Epithelial cell of proximal tubule (primary cell): ENCODE measurements around the gene SOX6. TPM values are rescaled to one million over a fixed set of nuclear protein-coding genes. Genes with fewer than 3 reads are reported as not detected.

Experiments
- DNase-seq: peaks from one replicate; pipeline ENCODE4 v3.0.0-alpha.2; 2011; ENCODE audit warnings: low read depth
- H3K4me3 ChIP-seq: 2 replicates; pipeline ENCODE4 v1.5.1; 2011; ENCODE audit warnings: low read depth, mild to moderate bottlenecking, low read length
- CTCF ChIP-seq: conservative IDR thresholded peaks from 2 replicates; pipeline ENCODE4 v1.5.1; 2012; ENCODE audit warnings: low read depth, mild to moderate bottlenecking, low read length
- total RNA-seq: library from RNA; depleted of rRNA; stranded (reverse); fragments of >200 nt; gene quantifications from 2 replicates; pipeline ENCODE4 v1.2.3, GENCODE V29; 2015

SOX6 gene
- total RNA-seq, 1 donor from 2014 or later, result 1.6 TPM

- no peak for DNase-seq
- H3K4me3 ChIP-seq, result no peak overlapping the region
- no peak for TF ChIP-seq CTCF
These were observed 35.2 kb downstream of the SOX6 start for GRCh38 chr11:16321148-16321547.

- no peak for TF ChIP-seq CTCF
- no peak overlapping the region for H3K4me3 ChIP-seq
- DNase-seq, result no peak
These were observed 38.0 kb downstream of the SOX6 start for GRCh38 chr11:16318320-16318719.

- TF ChIP-seq CTCF, result no peak
- no peak overlapping the region for H3K4me3 ChIP-seq
- DNase-seq, result no peak
These were observed 38.6 kb downstream of the SOX6 start for GRCh38 chr11:16317712-16318111.

GRCh38 chr11:16313846-16314245 lies 42.5 kb downstream of the SOX6 start:
- H3K4me3 ChIP-seq, result no peak overlapping the region
- no peak for TF ChIP-seq CTCF
- DNase-seq, result no peak

- DNase-seq, result no peak
- no peak overlapping the region for H3K4me3 ChIP-seq
- no peak for TF ChIP-seq CTCF
These were observed 44.0 kb downstream of the SOX6 start for GRCh38 chr11:16312233-16312765.

GRCh38 chr11:16311831-16312230 lies 44.5 kb downstream of the SOX6 start:
- DNase-seq, result no peak
- H3K4me3 ChIP-seq, result no peak overlapping the region
- TF ChIP-seq CTCF, result no peak

GRCh38 chr11:16310943-16311342 lies 45.4 kb downstream of the SOX6 start:
- no peak for TF ChIP-seq CTCF

More at GRCh38 chr11:16310943-16311342, 45.4 kb downstream of the SOX6 start:
- DNase-seq, result no peak
- H3K4me3 ChIP-seq, result no peak overlapping the region
